Activated T-helper 1 cell treated with anti-CD3 and anti-CD28 coated beads, Interleukin-2, amount 50 U/mL, for 16 hours (primary cell): ENCODE results near the gene CAMTA2.

ENCODE experiments used
- DNase-seq, 2 donors: peaks; one replicate each; pipeline ENCODE4 v3.0.0-alpha.2; 2020; ENCODE audit warnings: low read depth in 1 of 2, low spot score in 1 of 2

The CAMTA2 gene

DNA sequence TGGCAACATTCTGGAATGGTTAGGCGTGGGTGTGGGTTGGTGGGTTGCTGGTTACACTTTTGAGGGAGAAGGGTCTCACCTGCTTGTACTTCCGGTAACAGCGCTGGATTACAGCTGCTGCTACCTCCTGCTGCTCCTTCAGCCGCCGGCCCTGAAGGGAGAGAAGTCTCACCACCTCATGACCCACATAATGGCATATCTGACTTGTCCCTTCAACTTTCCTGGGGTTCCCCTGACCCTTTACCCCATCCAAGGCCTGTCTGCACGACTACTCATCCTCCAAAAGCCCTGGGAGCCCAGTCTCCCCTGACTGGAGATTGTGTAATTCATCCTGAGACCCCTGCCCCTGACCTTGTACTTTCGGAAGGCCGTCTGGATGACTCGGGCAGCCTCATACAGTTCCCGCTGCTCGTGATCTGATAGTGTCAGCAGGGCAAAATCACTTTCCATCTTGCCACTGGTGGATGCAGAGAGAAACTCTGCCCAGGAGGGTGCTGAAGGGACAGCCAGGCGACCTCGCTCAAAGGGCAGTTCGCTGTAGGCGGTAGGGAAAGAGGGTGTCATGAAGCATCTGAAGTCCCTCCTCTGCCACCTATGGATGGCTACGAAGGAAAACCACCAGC is 17.8 kb downstream of the CAMTA2 start:
- no peak for DNase-seq

DNA sequence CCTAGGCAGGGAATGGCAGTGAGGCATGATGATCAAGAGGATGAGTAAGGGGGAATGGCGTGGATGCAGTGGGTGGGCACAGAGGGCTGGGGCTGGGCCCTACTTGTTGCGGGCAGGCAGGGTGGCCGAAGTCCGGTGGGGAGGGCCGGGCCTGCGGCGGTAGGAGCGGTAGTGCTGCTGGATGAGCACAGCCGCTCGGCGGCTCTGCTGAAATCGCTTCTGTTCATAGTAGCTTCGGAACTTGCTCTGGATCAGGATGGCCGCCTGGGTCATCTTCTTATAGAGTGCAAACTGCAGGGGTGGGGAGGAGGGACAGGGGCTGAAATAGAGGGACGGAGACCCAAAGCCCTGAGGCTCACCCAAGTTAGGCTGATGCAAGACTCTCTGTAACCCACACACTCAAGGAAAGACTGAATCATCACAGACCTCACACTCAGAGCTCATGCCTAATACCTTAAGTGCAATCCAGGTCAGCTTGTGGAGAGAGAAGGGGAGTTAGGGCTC is 18.4 kb downstream of the CAMTA2 start:
- no peak for DNase-seq

DNA sequence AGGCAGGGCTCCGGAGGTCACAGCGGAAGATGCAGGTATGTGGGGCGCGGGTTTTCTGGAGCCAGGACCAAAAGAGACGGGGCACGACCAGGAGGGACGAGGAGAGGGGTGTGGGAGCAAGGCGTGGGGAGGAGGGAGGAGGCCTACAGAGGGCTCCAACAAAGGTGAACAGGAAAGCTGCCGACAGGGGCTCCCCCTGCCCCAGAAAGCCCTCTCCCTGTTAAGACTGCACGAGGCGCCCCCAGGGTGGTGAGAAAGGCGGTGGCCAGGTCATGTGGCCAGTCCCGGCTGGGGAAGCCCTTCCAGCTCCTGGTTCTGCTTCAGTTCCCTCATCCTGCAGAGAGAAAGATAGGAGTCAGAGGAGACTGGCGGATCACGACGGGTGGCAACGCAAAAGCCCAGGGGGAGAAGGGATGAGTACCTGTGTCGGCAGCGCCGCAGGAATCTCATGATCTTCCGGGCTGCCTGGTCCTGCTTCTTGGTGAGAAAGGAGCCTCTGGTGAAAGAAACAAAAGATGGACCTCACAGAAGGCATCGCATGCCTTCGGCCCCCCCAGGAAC is 18.9 kb downstream of the CAMTA2 start:
- no peak for DNase-seq

DNA sequence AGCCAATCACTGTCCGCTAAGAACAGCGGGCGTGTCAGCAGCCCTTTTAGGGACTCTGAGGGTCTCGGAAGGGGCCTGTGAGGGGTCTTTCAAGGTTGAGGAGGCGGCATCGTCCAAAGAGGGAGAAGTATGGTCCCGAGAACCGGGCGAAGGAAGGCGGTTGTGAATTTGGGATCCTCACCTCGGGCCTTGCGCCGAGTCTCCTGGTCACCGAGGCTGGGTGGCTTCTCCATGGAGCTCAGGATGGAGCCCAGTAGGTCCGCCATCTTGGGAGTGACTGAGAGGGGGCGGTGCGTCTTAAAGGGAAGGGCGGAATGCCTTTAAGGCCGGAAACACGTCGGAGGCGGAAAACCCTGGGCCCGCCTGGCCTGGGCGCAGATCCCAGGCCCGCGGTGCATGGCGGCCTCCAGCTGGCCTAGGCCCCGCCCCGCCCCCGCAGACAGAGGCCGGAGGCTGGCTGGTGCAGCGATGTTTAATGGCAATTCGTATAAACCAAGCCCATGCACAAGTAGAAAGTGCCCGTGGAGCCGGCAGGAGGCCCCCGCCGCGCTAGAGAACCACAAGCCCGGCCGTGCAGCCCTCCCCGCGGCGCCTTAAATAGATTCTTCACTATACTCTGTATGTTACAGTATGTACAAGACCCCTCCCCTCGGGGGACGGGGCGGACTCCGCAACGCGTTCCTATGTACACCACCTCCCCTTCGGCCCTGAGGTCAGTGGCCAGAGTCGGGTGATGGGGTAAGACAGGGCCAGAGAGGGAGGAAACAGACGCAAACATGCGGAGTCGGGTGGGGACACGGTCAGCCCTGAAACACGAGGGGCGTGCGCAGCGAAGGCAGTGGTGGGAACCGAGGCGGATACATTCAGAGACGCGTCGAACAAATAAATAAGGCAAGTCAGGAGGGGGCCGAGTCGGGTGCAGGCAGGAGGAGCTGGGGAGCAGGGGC is 19.7 kb downstream of the CAMTA2 start, which contains the start of gene SPAG7:
SPAG7 (minus strand) TSS at position 279 of the 947 bp plus-strand sequence; CDS start at position 266, 13 bp downstream.
- peak; percentile 87 for DNase-seq

DNA sequence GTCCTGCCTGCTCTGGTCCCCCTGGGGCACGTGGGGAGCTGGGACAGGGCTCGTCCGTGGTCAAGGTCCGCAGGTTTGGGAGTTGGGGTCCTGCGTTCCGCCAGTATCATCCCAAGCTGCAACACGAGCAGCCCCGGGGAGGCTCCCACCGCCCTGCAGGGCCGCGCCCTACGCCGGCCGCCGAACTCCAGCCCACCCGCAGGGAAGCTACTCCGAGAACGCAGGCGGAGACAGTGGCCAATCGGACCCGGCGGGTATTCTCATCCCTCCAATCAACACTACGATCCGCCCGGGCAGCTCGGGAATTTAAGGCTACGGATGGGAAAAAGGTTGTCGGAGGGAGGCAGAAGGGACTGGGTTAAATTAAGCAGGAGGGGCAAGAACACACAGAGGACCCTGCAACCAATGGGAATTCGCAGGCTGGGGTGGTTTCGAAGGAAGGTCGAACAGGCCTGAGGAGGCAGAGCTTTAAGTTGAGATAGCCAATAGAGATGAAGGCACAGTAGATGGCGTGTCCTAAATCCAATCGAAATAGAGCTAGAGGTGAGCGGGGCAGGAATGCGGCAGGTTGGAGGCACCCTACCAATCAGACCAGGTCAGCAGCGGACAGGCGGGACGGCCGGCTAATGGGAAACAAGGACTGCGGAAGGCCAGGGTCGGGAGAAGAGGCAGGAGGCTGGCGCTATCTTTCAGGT is 20.5 kb downstream of the CAMTA2 start:
- DNase-seq: peak; percentile 86 to 87

DNA sequence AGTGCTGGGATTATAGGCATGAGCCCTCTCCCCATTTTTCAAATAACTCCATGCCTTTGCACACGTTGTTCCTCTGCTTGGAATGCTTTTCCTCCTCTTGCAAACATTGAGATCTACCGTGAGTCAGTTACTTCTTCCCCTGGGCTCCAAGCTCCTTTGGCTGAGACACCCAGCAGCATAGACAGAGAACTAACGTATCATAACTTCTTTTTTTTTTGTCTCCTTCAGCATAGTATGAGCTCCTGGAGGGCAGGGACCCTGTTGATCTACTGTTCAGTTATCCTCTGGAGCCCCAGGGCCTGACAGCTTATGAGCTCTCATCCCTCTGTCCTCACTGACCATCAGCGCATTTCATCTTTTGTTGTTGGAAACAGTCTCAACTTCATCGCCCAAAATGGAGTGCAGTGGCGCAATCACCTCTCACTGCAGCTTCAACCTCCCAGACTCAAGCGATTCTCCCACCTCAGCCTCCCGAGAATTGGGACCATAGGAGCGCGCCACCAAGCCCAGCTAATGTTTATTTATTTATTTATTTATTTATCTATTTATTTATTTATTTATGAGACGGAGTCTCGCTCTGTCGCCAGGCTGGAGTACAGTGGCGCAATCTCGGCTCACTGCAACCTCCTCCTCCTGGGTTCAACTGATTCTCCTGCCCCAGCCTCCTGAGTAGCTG is 22.0 kb downstream of the CAMTA2 start:
- no peak for DNase-seq

DNA sequence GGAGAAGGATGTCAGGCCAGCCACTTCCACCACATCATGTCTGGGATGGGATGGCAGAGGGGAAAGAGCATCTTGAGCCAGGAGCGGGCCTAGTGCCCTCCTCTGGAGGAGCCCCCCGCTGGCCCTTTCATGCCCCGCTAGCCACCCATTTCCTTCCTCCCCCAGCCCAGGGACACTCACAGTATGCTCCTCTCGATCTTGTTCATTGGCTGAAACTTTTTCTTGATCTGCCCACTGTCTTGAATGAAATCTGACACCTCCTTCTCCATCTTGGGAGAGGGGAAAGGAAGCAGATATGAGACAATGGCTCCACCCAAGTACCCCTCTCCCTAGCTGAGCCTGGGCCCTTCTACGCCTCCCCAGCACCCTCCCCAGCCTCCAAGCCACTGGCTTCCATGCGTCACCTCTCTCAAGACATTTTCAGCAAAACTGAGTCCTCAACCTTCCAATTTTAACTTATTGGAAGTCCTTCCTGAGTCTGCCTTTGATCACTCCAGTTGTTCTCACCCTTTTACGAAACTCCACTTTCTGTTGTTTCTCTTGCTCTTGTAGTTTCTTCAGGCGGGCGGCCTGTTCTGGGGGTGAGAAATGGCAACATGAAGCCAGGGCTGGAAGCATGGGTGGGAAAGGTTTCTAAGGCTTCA is 27.1 kb downstream of the CAMTA2 start:
- DNase-seq: no peak

DNA sequence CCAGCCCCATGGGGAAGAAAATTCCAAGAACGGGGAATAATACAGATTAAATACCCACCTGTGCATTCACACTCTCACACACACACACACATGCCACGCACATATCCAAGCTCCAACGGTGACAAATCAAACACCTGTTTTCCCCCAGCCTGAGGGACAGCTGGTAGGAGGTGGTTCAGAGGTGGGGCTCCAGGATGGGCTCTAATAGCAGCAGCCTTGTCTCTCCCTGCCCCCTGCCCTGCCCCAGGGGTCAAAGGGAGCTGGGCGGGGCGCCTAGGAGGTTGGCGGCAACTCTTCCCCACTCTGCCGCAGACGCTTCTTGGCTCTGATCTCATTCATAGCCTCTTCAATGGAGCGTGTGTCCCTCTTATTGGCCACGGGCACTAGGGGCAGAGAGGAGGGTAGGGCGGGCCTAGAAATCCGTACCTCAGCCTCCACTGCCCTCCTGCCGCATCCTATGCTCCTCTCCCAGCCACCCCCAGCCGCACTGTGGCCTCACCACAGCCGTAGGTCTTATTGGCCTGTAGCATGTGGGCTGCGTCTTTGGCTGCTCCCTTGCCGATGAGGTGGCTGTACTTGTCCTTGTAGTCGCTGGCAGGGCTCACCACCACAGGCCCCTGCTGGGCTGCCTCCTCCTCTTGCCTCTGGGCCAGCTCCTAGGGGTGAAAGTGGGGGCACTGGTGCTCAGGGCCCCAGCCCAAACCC is 28.1 kb downstream of the CAMTA2 start:
- no peak for DNase-seq

DNA sequence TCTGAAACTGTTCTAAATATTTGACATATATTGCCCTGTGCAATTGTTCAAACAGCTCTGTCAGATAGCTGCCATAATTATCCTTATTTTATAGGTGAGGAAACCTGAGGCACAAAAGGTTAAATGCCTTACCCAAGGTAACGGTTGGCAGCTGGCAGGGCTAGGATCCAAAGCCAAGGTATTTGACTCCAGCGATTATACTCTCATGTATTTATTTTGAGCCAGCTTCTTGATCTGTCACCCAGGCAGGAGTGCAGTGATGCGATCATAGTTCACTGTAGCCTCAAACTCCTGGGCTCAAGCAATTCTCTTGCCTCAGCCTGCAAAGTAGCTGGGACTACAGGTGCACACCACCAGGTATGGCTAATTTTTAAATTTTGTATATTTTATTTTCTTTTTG is 29.4 kb downstream of the CAMTA2 start:
- DNase-seq: no peak

DNA sequence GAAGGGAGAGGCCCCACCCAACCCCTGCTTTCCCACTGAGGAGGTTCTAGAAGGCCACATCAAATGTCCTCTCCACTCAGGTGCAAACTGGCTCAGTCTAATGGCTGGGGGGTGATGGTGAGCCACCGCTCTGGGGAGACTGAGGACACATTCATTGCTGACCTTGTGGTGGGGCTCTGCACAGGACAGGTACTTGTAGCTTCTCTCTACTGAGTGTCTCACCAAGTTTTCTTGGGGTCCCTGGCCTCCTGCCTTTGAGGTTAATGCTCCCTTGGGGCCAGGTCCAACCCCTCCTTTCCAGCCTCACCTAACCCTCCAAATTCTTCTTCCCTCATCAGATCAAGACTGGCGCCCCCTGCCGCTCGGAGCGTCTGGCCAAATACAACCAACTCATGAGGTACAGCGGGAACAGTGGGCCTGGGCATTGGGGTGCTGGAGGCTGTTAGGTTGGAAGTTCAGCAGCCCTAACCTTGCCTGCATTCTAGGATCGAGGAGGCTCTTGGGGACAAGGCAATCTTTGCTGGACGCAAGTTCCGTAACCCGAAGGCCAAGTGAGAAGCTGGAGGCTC is 30.9 kb downstream of the CAMTA2 start:
- DNase-seq: no peak

DNA sequence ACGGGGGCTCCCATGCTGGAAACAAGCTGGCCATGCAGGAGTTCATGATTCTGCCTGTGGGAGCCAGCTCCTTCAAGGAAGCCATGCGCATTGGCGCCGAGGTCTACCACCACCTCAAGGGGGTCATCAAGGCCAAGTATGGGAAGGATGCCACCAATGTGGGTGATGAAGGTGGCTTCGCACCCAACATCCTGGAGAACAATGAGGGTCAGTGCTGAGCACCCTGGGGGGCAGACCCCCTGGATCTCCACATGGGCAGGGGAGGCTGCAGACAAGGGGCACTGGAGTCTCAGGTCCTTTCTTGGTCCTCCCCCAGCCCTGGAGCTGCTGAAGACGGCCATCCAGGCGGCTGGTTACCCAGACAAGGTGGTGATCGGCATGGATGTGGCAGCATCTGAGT is 32.4 kb downstream of the CAMTA2 start:
- no peak for DNase-seq

DNA sequence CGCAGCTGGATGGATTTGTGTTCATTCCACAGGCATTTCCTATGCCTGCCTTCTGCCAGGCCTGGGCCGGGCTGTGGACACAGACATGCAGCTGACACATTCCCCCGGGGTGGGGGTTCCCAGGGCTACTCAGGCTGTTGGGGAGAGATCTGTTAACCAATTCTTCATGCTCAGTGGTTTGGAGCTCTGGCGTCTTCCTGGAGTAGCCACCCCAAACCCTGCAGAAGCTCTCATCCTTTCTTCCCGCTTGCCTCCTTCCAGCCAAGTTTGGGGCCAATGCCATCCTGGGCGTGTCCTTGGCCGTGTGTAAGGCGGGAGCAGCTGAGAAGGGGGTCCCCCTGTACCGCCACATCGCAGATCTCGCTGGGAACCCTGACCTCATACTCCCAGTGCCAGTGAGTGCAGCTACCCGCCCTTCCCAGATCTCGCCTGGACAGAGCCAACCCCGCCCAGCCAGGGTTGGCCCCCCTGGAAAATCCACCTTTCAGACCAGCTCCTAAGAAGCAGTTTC is 34.0 kb downstream of the CAMTA2 start:
- DNase-seq: no peak

DNA sequence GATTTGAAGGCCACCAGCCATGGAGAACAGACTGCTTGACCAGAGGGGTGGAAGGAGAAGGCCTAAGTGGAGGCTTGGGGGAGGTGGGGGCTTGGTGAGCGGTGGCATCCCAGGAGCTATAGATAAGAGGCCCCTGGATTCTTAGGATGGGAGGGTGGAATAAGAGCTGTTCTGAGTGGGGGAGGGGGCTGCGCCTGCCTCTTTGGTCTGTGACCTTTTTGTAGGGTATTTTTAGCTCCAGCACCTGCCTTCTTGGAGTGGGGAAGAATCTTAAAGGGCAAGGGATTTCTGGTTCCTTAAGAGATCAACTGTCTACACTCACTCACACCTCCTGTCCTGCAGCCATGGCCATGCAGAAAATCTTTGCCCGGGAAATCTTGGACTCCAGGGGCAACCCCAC is 36.0 kb downstream of the CAMTA2 start:
- DNase-seq: no peak

DNA sequence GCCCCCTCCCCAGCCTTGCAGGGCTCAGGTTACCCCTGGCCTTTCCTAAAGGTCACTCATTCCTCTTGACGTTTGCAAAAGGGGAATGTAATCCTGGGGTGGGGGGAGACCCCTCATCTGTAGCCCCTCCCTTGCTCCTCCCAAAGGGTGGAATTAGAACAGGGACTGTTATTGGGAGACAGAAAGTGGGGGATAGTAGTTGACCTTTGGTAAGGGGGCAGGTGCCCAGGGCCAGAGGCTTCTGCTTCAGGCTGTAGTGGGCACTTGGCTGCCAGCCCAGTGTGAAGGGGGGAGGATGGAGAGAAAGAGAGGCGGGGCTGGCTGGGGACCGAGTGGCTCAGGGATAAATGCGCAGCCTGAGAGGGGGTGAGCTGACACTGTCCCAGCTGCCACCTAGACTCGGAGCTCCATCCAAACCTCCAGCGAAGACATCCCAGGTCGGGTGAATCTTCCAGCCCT is 36.7 kb downstream of the CAMTA2 start, which contains the start of gene ENO3:
ENO3 (plus strand) TSS at position 374 of the 459 bp plus-strand sequence. CDS start 711 bp downstream, outside the sequence.
- no peak for DNase-seq

DNA sequence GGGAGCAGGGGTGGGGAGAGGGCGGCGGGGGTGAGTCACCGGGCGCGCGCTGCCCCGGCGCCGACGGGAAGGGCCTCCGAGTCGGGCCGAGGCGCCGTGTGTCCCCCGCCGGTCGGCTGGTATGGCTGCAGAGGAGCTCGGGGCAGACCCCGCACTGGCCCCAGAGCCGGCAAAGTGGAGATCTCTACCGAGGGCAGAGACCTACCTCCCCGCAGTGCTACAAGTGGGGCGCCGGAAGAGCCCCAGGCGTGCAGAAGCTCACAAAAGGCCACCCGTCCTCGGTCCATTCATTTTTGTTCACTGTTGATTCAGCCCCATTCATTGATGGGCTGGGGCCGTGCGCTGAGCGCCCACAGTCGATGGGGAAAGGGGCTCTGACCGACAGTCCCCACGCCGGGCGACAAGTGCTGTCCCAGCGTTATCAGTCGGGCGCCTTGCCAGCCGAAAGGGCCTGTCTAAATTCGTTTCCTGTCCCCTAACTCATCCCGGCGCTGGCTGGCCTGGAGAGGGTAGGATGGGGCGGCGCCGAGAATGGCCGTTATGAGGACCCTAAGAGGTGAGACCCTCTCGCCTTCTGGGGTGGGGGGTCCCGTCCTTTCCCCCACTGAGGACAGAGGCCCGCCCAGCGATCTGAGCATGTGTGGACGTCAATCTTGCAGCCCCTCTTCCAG is 37.3 kb downstream of the CAMTA2 start:
- no peak for DNase-seq

DNA sequence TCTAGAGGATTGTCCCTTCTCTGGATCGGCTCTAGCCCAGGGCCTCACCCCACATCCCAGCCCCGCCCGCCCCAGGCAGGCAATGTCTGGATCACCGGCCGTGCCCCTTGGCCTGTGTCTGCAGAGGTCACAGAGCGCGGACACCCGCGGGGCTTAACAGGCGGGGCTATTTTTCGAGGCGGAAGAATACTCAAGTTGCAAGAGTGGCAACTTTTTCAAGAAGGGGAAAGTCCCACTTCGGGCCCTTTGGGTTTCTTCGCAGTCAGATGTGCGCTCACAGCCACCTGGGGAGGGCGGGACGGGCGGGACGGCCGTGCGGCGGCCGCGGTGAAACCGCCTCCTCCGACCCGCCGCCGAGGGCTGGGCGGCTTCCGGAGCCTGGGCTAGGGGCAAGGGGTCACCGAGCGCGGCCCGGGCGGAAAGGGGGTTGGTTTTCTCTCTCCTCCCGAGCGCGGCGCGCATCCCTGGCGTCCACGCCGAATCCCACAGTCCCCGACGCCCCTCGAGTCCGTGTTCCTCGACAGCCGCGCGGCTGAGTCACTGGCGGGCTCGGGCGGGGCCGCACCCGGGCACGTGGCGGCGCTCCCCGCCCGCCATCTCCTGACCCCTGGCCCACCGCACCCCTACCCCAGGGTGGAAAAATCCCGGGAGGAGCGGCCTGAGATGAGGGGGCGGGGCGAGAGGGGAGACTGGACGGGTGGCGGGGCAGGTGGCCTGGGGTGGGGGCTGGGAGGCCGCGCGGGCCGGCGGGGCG is 38.0 kb downstream of the CAMTA2 start:
- DNase-seq: peak; percentile 31 to 63

DNA sequence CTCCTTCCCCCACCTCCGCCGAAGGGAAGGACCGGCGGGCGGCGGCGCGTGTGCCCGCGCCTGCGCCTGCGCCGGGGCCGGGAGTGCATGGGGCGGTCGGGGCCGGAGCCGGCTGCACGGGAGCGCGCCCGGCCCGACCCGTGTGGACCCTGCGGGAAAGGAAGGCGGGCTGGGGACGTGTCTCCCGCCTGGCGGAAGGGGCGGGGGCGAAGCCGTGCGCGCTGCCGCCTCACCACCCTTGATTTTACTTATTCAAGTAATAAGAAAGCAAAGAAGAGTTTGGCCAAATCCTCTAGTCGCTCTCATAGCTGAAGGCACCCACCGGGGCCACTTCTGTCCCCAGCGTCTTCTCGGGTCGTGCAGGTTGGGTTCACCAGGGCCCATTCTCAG is 38.5 kb downstream of the CAMTA2 start:
- DNase-seq: peak; percentile 31 to 62
